Spleen (tissue), 7 donors: Measurements from ENCODE around the gene ODAD4.

Experiments
- POLR2A ChIP-seq, 3 donors: fragments of 450-650 bp; IDR thresholded peaks; one replicate each; pipeline ENCODE4 v1.5.1; 2017; ENCODE audit warnings: antibody characterized with exemption in 3 of 3, mild to moderate bottlenecking in 1 of 3
- POLR2AphosphoS5 ChIP-seq, 3 donors: sonication (generic); formaldehyde crosslinking; IDR thresholded peaks; one replicate each; pipeline ENCODE4 v1.5.1; 2017; ENCODE audit warnings: antibody characterized with exemption in 3 of 3
- TF ChIP-seq, protein P1 (sequence below), 11 experiments: fragments of 200-600 bp in 7 of 11; fragments of 450-650 bp in 4 of 11; sonication (generic) in 4 of 11; IDR thresholded peaks in 8 of 11; conservative IDR thresholded peaks in 3 of 11; 1 replicate in 7 of 11; 2 replicates in 4 of 11; pipeline versions ENCODE4 v1.4.0 to v1.8.0; 2016 to 2021; ENCODE audit warnings: antibody characterized with exemption in 11 of 11, inconsistent platforms in 4 of 11, mild to moderate bottlenecking in 1 of 11
- donor health status: DM: no; HTN: no; CAD: no; lungs with moderate emphysema.
- donor health status: DM: no; HTN: no; CAD: no.
- donor health status: DM: no; HTN: no; CAD: no.

DNA sequence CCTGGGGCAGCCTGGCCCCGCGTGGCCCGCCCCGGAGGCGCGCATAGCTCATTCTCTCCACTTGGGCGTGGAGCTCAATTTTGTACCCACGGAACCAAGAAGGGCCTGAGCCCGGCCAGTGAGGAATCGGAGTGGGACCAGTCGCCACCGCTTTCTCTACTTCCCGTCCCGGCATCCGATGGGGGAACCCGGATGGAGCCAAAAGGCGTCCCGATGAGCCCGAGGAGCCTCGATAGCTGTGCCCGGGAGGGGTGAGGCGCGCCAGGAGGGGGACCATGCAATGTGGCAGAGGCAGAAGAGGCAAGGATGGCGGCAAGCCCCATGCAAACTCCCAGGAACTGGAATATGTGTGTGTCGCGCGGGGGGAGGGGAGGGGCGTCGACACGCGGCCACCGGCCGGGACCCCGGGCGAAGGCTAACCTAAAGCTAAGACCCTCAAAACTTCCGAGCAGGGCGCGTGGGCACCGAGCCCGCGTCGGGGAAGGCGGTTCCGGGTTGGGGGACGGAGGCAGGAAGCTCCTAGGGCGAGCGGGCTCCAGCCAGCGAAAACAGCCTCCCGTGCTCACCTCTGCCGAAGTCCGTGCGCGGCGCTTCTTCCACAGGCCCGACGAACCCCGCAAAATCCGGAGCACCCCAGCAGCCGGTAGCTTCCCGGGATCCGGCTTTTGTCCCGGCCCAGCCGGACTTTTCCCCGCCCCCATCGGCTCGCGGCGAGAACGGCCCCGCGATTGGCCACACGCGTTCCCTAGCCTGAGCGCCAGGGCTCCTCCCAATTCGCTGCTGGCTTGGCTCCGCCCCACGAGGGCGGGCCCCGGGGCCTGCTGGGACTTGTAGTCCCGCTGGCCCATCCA, 11.9 kb upstream of the ODAD4 start, which contains the start of gene ACLY:
- TF ChIP-seq, protein P1, sequence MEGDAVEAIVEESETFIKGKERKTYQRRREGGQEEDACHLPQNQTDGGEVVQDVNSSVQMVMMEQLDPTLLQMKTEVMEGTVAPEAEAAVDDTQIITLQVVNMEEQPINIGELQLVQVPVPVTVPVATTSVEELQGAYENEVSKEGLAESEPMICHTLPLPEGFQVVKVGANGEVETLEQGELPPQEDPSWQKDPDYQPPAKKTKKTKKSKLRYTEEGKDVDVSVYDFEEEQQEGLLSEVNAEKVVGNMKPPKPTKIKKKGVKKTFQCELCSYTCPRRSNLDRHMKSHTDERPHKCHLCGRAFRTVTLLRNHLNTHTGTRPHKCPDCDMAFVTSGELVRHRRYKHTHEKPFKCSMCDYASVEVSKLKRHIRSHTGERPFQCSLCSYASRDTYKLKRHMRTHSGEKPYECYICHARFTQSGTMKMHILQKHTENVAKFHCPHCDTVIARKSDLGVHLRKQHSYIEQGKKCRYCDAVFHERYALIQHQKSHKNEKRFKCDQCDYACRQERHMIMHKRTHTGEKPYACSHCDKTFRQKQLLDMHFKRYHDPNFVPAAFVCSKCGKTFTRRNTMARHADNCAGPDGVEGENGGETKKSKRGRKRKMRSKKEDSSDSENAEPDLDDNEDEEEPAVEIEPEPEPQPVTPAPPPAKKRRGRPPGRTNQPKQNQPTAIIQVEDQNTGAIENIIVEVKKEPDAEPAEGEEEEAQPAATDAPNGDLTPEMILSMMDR (IDR thresholded peaks at IDR 0.05 in 8 of 11, conservative IDR thresholded peaks at IDR 0.05 in 3 of 11): peak in 2 of 11 experiments; percentile 13 to 24
- peak in 2 of 3 donors; percentile 46 to 63 for TF ChIP-seq POLR2A (IDR thresholded peaks at IDR 0.05)
- peak; percentile 82 to 91 (median 87) for TF ChIP-seq POLR2AphosphoS5 (IDR thresholded peaks at IDR 0.05)
